Chondrocyte (in vitro differentiated cells): ENCODE results near the gene LRCH1. TPM values are rescaled to one million over a fixed set of nuclear protein-coding genes. Genes with fewer than 3 reads are reported as not detected.
A peak's percentile ranks its signal among the peaks of the same experiment; 100 is the strongest.

ENCODE experiments used
- DNase-seq: peaks from one replicate; pipeline ENCODE4 v3.0.0; 2021; ENCODE audit warnings: mixed read lengths, low spot score
- H3K27ac Mint-ChIP-seq: one replicate; pipeline ENCODE4 v1.8.0; 2021; ENCODE audit warnings: mild to moderate bottlenecking, moderate library complexity, mixed read lengths; ENCODE audit not compliant: unreplicated experiment
- H3K27me3 Mint-ChIP-seq: 2 replicates; pipeline ENCODE4 v1.8.0; 2021; ENCODE audit warnings: low read depth, mixed read lengths
- H3K36me3 Mint-ChIP-seq: 2 replicates; pipeline ENCODE4 v1.8.0; 2021; ENCODE audit warnings: low read depth, mixed read lengths
- H3K4me1 Mint-ChIP-seq: 2 replicates; pipeline ENCODE4 v1.8.0; 2021; ENCODE audit warnings: low read depth, mild to moderate bottlenecking, mixed read lengths
- H3K4me3 Mint-ChIP-seq: one replicate; pipeline ENCODE4 v1.8.0; 2021; ENCODE audit warnings: mild to moderate bottlenecking, moderate library complexity, mixed read lengths; ENCODE audit not compliant: unreplicated experiment
- H3K9me3 Mint-ChIP-seq: 2 replicates; pipeline ENCODE4 v1.8.0; 2021; ENCODE audit warnings: low read depth, mixed read lengths
- CTCF ChIP-seq: fragments of 200-600 bp; sonication (generic); IDR thresholded peaks from 2 replicates; pipeline ENCODE4 v1.5.0; 2021; ENCODE audit warnings: antibody characterized with exemption, mild to moderate bottlenecking, moderate library complexity
- total RNA-seq: library from RNA; stranded (reverse); gene quantifications from 3 replicates; pipeline ENCODE4 v1.2.1, GENCODE V29; 2021

Gene LRCH1
- total RNA-seq, 1 donor from 2014 or later = 14.4 TPM

DNA sequence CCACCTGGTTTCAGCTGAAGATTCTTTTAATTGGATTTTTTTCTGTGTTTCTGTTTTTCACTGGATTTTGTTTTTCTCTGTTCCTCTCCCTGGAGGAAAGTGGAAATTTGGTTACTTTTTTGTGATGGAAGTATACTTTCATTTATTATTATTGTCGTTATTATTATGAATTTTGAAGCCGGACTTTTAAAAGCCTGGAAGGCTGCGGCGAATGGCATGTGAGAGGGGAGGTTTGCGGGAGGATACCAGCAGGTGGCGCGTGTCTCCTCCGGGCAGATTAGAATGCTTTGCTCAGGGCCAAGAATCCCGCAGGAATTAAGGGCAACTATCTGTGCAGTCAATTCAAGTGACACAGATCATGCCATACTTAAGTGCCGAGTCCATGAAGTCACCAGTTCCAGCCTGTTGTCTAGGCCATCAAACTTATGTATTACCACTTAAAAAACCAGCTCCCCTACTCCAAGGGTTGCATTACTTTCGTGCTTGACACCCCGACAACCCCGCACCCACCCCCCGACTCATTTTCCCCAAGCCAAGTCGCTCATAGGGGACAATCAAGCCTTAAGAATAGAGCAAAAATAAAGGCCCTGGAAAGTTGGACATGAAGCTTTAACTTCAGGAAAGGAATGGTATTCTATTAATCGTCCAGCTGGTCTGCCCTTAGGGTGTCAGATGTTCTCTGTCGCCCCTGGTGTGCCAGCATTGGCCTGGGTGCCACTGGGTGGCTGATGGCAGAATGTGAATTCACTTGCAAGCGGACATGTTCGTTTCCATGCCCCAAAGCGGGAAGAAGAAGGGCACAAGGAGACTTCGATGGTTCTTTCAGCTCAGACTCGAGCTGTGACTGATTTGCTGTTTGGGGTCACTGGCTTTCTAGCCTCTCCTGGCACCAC is 1.3 kb upstream of the LRCH1 start:
- Mint-ChIP-seq H3K27ac (peak overlapping the region; percentile 8), H3K27me3 (no peaks in the 10 kb centered on the region), H3K9me3 (no peaks in the 10 kb centered on the region), H3K4me1 (peaks cover 36% of the 10 kb centered on the region), H3K4me3 (peak overlapping the region; percentile 12), H3K36me3 (no peaks in the 10 kb centered on the region)
- no peak for DNase-seq
- peak; percentile 91 for TF ChIP-seq CTCF

DNA sequence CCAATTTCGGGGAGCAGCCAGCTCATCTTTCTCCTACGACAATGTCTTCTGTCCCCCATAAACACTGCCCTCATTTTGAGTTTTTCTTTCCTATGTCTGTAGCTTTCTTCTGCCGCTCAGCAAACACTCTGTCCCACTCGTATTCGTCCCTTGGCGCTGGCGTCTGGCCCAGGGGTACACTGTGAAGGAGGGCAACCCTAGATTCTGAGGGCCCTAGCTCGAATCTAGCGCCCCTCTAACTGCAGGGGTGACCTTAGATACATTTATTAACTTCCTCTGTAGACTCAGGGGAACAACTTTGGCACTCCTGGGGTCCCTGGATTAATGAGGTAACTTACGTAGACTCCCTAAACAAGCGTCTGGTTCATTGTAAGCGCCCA is 677 bp upstream of the LRCH1 start:
- Mint-ChIP-seq H3K36me3 (no peaks in the 10 kb centered on the region), H3K4me3 (peak overlapping the region; percentile 92), H3K27ac (no peak overlapping the region), H3K4me1 (peaks cover 36% of the 10 kb centered on the region), H3K9me3 (no peaks in the 10 kb centered on the region), H3K27me3 (no peaks in the 10 kb centered on the region)
- TF ChIP-seq CTCF = no peak
- no peak for DNase-seq

DNA sequence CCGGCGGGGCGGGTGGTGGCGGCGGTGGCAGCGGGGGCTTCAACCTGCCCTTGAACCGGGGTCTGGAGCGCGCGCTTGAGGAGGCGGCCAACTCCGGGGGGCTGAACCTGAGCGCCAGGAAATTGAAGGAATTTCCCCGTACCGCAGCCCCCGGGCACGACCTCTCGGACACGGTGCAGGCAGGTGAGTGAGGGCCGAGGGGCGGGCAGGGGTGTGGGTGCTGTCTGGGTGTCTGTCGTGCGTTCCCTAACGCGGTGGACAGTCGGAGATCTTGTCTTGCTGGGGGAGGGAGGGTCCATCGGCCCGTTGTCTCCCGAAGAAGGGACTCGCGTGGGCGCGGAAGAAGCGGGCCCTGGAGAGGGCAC is 533 bp downstream of the LRCH1 start:
- Mint-ChIP-seq H3K9me3 (no peaks in the 10 kb centered on the region), H3K4me1 (peaks cover 36% of the 10 kb centered on the region), H3K4me3 (peak overlapping the region; percentile 92), H3K27ac (peak overlapping the region; percentile 91), H3K36me3 (no peaks in the 10 kb centered on the region), H3K27me3 (no peaks in the 10 kb centered on the region)
- peak; percentile 83 for DNase-seq
- TF ChIP-seq CTCF = no peak

DNA sequence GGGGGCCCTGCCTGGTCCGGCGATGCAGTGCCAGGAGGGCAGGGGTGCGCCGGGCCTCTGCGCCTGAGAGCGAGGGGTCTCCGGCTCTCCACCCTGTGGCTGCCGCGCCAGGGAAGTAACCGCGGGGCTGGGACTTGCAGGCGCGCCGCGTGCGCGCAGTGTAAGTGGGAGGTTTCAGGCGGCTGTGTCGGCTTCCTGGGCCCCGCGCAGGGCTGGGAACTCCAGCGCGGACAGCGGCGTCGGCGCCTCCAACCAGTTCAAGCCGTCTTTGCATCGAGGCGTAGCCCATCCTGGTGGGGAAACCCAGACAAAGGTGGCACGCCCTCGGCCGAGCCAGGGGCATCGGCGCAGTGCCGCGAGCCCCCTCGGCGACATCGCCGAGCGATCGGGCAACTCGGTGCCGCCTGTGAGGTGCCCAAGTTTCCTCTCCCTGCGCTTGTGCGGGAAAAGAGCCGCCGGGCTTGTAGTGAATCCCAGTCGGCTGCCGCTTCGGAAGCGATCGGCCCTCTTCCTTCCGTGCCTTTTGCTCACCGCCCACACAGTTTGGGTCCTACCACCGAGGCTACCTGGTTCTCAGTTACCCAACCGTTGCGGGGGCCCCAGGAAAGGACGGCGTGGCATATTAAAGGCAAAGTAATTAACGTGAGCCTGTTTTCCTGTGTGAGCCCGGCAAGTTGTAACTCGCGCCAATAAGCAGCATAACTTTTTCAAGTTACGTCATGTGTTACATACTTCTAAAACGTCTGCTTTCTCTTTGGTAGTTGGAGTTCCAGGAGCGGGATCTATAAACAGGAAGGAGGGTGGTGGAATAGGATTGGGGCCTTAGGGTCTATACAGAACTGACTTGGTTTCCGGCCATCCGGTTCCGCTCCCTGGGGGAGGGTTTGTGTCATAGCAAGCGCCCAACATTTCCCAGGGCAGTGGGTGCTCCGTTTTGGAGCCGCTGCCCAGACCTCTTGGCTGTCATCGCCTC is 1.2 kb downstream of the LRCH1 start:
- Mint-ChIP-seq H3K27ac (peak overlapping the region; percentile 91), H3K4me1 (peaks cover 36% of the 10 kb centered on the region), H3K27me3 (no peaks in the 10 kb centered on the region), H3K36me3 (no peaks in the 10 kb centered on the region), H3K9me3 (no peaks in the 10 kb centered on the region), H3K4me3 (peak overlapping the region; percentile 92)
- peak; percentile 55 for TF ChIP-seq CTCF
- peak; percentile 94 for DNase-seq

- Mint-ChIP-seq H3K4me1 (peaks cover 39% of the 10 kb centered on the region), H3K27ac (peak overlapping the region; percentile 91), H3K9me3 (no peaks in the 10 kb centered on the region), H3K27me3 (no peaks in the 10 kb centered on the region), H3K36me3 (no peaks in the 10 kb centered on the region), H3K4me3 (peak overlapping the region; percentile 92)
- TF ChIP-seq CTCF = no peak
- DNase-seq = no peak
Measured at GRCh38 chr13:46554951-46555350, 2.0 kb downstream of the LRCH1 start.
